ENCODE data around the gene CLTA. TPM values are rescaled to one million over a fixed set of nuclear protein-coding genes. Genes with fewer than 3 reads are reported as not detected.

CLTA gene
- total RNA-seq, 1 donor from 2014 or later: 335 TPM

GRCh38 chr9:36194326-36195000 is 3.7 kb downstream of the CLTA start:
- no peak overlapping the region for H3K4me3 ChIP-seq (ENCODE audit: low read depth, low read length)
- peaks cover 8% of the 10 kb centered on the region for H3K36me3 ChIP-seq (ENCODE audit: control insufficient read depth, insufficient read depth, low read length)
- TF ChIP-seq CTCF (IDR thresholded peaks at IDR 0.05; ENCODE audit: insufficient read depth, low read length, severe bottlenecking): no peak
- no peak for FAIRE-seq
- H3K27me3 ChIP-seq (ENCODE audit: control insufficient read depth, insufficient read depth, low read length): no peaks in the 10 kb centered on the region
- peak; percentile 59 for DNase-seq (ENCODE audit: low read depth)

- peak; percentile 64 for FAIRE-seq
- peaks cover 48% of the 10 kb centered on the region for H3K36me3 ChIP-seq (ENCODE audit: control insufficient read depth, insufficient read depth, low read length)
These were observed 14.3 kb downstream of the CLTA start for GRCh38 chr9:36204906-36205547.

GRCh38 chr9:36207016-36207415 is 16.3 kb downstream of the CLTA start:
- no peaks in the 10 kb centered on the region for H3K27me3 ChIP-seq (ENCODE audit: control insufficient read depth, insufficient read depth, low read length)
- FAIRE-seq (no peak), DNase-seq (ENCODE audit: low read depth) (peak; percentile 30)
- H3K4me3 ChIP-seq (ENCODE audit: low read depth, low read length): no peak overlapping the region
- no peak for TF ChIP-seq CTCF (IDR thresholded peaks at IDR 0.05; ENCODE audit: insufficient read depth, low read length, severe bottlenecking)
- H3K36me3 ChIP-seq (ENCODE audit: control insufficient read depth, insufficient read depth, low read length): peaks cover 47% of the 10 kb centered on the region

More at GRCh38 chr9:36204906-36205547, 14.3 kb downstream of the CLTA start:
- peak; percentile 40 for TF ChIP-seq CTCF (IDR thresholded peaks at IDR 0.05; ENCODE audit: insufficient read depth, low read length, severe bottlenecking)
- H3K27me3 ChIP-seq (ENCODE audit: control insufficient read depth, insufficient read depth, low read length): no peaks in the 10 kb centered on the region
- H3K4me3 ChIP-seq (ENCODE audit: low read depth, low read length): no peak overlapping the region
- no peak for DNase-seq (ENCODE audit: low read depth)

- H3K36me3 ChIP-seq (ENCODE audit: control insufficient read depth, insufficient read depth, low read length): peaks cover 47% of the 10 kb centered on the region
- no peak for TF ChIP-seq CTCF (IDR thresholded peaks at IDR 0.05; ENCODE audit: insufficient read depth, low read length, severe bottlenecking)
- FAIRE-seq (no peak), DNase-seq (ENCODE audit: low read depth) (peak; percentile 30)
- no peak overlapping the region for H3K4me3 ChIP-seq (ENCODE audit: low read depth, low read length)
- no peaks in the 10 kb centered on the region for H3K27me3 ChIP-seq (ENCODE audit: control insufficient read depth, insufficient read depth, low read length)
These were observed 16.9 kb downstream of the CLTA start for GRCh38 chr9:36207546-36208012.

- no peak for TF ChIP-seq CTCF (IDR thresholded peaks at IDR 0.05; ENCODE audit: insufficient read depth, low read length, severe bottlenecking)
- H3K4me3 ChIP-seq (ENCODE audit: low read depth, low read length): no peak overlapping the region
- FAIRE-seq (peak; percentile 58), DNase-seq (ENCODE audit: low read depth) (no peak)
- H3K36me3 ChIP-seq (ENCODE audit: control insufficient read depth, insufficient read depth, low read length): peaks cover 45% of the 10 kb centered on the region
- no peaks in the 10 kb centered on the region for H3K27me3 ChIP-seq (ENCODE audit: control insufficient read depth, insufficient read depth, low read length)
These were observed 18.0 kb downstream of the CLTA start for GRCh38 chr9:36208521-36209253.
